ENCODE data around the gene RBBP7.

Gene RBBP7

DNA sequence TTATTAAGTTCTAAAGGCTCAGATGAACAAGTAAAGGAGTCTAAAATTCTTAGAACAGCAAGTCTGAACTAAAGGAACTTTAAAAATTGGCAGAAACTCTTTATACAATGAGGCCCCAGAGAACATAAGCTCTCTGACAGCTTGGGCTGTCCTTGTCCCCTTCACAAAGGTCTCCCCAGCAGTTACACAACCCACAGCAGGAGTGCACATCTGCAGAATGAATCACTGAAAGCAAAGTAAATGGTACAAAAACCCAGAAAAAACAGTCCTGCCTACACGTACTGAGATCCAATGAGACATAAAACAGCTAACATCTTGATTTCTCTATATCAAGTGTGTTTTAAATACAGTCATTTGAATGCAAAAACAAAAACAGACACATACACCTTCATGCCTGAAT, 18.7 kb downstream of the RBBP7 start:
- TF ChIP-seq, protein P1, sequence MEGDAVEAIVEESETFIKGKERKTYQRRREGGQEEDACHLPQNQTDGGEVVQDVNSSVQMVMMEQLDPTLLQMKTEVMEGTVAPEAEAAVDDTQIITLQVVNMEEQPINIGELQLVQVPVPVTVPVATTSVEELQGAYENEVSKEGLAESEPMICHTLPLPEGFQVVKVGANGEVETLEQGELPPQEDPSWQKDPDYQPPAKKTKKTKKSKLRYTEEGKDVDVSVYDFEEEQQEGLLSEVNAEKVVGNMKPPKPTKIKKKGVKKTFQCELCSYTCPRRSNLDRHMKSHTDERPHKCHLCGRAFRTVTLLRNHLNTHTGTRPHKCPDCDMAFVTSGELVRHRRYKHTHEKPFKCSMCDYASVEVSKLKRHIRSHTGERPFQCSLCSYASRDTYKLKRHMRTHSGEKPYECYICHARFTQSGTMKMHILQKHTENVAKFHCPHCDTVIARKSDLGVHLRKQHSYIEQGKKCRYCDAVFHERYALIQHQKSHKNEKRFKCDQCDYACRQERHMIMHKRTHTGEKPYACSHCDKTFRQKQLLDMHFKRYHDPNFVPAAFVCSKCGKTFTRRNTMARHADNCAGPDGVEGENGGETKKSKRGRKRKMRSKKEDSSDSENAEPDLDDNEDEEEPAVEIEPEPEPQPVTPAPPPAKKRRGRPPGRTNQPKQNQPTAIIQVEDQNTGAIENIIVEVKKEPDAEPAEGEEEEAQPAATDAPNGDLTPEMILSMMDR (IDR thresholded peaks at IDR 0.05; ENCODE audit: insufficient read depth, low read length, missing control alignments): no peak
- POLR2A ChIA-PET: interaction anchor here (1.6 kb wide), 1 partner anchor 16 kb away, joined by 3 read pairs; no protein-coding TSS in a partner anchor
- CTCF ChIA-PET: interaction anchor here (2.2 kb wide), 1 partner anchor 32 kb away, joined by 6 read pairs; no protein-coding TSS in a partner anchor
- no peak overlapping the region for H3K4me3 ChIP-seq (ENCODE audit: low read depth, low read length)
- DNase-seq (ENCODE audit: low read depth, low spot score): no peak

DNA sequence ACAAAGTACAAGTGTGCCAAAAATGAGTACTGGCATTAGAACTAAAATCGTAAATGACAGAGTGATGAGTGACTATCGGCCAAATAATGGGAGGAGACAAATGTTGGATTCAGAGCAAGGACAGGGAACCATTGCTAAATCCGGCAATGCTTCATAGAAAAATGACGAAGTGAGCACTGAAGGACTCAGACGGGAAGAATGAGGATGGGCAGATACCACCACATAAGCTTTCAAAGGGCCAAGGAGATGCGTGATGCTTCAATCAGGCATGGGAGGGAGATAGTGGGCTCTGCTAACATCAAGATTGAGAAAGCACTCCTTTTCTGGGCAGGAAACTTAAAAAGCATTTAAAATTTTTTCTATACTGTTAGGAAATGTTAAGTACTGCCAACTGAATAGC, 21.6 kb downstream of the RBBP7 start:
- CTCF ChIA-PET: interaction anchor here (0.9 to 1.0 kb wide), 2 partner anchors 14 to 34 kb away, joined by 3 read pairs; no protein-coding TSS in a partner anchor
- POLR2A ChIA-PET: no interaction called here
- no peak for DNase-seq (ENCODE audit: low read depth, low spot score)

DNA sequence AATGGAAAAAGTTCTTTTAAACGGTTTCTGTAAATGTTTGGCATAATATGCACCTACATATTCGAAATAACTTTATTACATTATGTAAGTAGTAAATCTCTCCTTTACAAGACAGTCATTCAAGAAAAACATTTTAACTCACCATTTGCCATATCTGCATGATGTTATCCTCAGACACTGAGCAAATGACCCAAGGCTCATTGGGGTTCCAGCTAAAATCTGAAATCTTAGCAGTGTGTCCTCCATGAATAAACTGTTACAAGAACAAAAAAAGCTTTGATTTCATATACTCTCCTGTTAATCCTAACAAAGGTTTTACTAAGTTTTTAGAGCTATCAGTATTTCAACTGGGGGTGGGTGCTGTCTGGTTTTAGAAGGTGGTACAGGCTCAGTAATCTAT, 24.5 kb downstream of the RBBP7 start:
- no peak overlapping the region for H3K4me3 ChIP-seq (ENCODE audit: low read depth, low read length)
- TF ChIP-seq, protein P1 (IDR thresholded peaks at IDR 0.05; ENCODE audit: insufficient read depth, low read length, missing control alignments): no peak
- no peak for DNase-seq (ENCODE audit: low read depth, low spot score)
- ChIA-PET POLR2A (no interaction called here), CTCF (no interaction called here)

More for the DNA sequence above, 21.6 kb downstream of the RBBP7 start:
- no peak overlapping the region for H3K4me3 ChIP-seq (ENCODE audit: low read depth, low read length)
- TF ChIP-seq, protein P1 (IDR thresholded peaks at IDR 0.05; ENCODE audit: insufficient read depth, low read length, missing control alignments): no peak

DNA sequence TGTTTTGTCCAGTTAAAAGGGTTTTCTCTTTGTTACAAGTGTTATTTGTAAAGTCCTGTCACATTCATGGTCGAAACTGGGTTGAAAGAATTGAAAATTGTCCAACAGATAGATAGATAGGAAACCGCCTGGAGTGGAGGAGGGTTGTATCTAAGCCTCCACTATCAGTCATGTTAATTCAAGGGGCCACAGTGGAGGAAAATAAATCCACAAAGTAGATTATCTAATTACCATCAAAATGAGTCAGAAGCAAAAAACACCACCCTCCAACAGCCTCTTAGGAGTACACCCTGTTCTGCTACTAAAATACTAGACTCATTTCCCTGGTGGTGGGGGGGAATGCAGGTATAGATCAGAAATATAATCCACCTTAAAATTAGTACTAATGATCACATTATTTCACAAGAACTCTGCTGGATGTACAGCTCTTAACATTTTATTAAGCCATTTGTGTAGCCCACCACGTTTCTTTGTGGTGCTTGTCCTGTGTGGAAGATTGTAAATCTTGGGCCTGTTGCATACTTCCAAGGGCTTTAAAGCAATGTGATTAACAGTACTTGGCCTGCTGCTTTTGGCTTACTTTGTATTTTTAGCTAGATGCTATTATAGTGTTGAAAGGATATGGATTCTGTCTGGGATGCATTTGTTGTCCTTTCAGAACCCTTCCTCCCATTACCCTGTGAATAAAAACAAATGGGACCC, 26.8 kb downstream of the RBBP7 start:
- ChIA-PET POLR2A (no interaction called here), CTCF (no interaction called here)
- TF ChIP-seq, protein P1 (IDR thresholded peaks at IDR 0.05; ENCODE audit: insufficient read depth, low read length, missing control alignments): no peak
- H3K4me3 ChIP-seq (ENCODE audit: low read depth, low read length): no peak overlapping the region
- no peak for DNase-seq (ENCODE audit: low read depth, low spot score)

DNA sequence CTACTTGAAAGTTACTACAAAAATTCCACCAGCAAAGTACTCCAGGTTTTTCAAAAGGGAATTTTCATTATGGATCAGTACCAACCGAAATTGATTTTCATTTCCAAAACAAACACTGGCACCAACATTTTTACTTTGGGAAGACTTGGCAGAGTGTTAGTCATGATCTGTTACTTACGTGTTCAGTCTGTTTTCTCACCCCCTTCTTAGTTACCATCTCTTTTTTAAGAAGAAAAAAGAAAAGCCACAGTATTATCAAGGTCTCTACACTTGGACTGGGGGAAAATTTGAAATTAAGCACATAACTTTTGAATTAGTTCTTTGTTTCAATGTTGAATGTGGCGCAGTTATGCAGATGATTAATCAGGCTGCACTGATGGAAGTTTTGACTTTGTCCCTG, 27.5 kb downstream of the RBBP7 start:
- TF ChIP-seq, protein P1 (IDR thresholded peaks at IDR 0.05; ENCODE audit: insufficient read depth, low read length, missing control alignments): no peak
- no peak overlapping the region for H3K4me3 ChIP-seq (ENCODE audit: low read depth, low read length)
- ChIA-PET POLR2A (no interaction called here), CTCF (interaction anchor here (1.3 to 1.4 kb wide), 2 partner anchors 16 to 40 kb away, joined by 5 to 6 read pairs; no protein-coding TSS in a partner anchor)
- no peak for DNase-seq (ENCODE audit: low read depth, low spot score)

DNA sequence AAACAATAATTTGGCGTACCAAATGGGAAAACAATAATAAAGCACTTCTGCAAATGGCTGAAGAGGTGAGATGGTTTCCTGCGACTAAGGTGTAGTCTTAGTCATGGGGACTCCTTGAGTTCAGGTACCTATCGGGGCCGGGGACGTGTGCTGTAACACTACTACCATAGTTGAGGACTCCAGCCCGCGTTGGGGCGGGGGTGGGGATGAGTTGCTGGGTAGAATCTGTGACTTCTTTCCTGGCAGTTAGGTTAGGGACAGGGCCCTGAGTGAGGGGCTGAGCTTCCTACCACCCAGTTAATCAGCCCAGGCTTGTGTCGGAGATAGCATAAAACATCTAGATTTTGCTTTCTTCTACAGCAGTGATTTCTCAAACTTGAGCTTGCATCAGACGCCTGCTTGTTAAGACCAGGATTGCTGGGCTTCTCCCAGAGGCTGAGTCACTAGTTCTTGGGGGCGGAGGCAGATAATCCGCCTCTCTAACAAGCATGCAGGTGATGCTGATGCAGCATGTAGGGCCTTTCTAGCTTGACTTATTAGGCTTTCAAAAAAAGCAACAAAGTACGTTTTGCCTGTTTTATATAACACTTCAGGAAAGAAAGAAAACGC, 30.2 kb downstream of the RBBP7 start:
- TF ChIP-seq, protein P1 (IDR thresholded peaks at IDR 0.05; ENCODE audit: insufficient read depth, low read length, missing control alignments): no peak
- no peak for DNase-seq (ENCODE audit: low read depth, low spot score)
- no peak overlapping the region for H3K4me3 ChIP-seq (ENCODE audit: low read depth, low read length)
- ChIA-PET CTCF (interaction anchor here (0.7 to 2.4 kb wide), 3 partner anchors 14 to 43 kb away, joined by 3 to 11 read pairs (median 4); no protein-coding TSS in a partner anchor), POLR2A (interaction anchor here (0.6 kb wide), 1 partner anchor 15 kb away, joined by 3 read pairs; no protein-coding TSS in a partner anchor)

All from AG04449 (cell line).